GM18861 (cell line): ENCODE data around the gene CRNN.

ENCODE experiments used
- ATAC-seq: cut with Tn5 transposase; IDR thresholded peaks from one replicate; pipeline ENCODE4 v1.9.1; 2021; ENCODE audit not compliant: unreplicated experiment

CRNN gene

GRCh38 chr1:152426731-152427130 is 12.7 kb upstream of the CRNN start:
- no peak for ATAC-seq

- no peak for ATAC-seq
Measured at GRCh38 chr1:152419917-152420316, 5.9 kb upstream of the CRNN start.

- no peak for ATAC-seq
Measured at GRCh38 chr1:152415454-152416227, 1.6 kb upstream of the CRNN start.

- ATAC-seq = no peak
Measured at GRCh38 chr1:152412756-152413155, 1.3 kb downstream of the CRNN start.

- no peak for ATAC-seq
Measured at GRCh38 chr1:152411134-152411533, 2.9 kb downstream of the CRNN start.

GRCh38 chr1:152410599-152410998 is 3.5 kb downstream of the CRNN start:
- ATAC-seq = no peak

- ATAC-seq = no peak
Measured at GRCh38 chr1:152410028-152410427, 4.0 kb downstream of the CRNN start.

GRCh38 chr1:152408664-152409063 is 5.4 kb downstream of the CRNN start:
- no peak for ATAC-seq

- no peak for ATAC-seq
Measured at GRCh38 chr1:152398812-152399698, 15.0 kb downstream of the CRNN start.

- ATAC-seq = no peak
Measured at GRCh38 chr1:152397474-152397873, 16.6 kb downstream of the CRNN start.

GRCh38 chr1:152394151-152394550 is 19.9 kb downstream of the CRNN start:
- no peak for ATAC-seq

- ATAC-seq = no peak
Measured at GRCh38 chr1:152392909-152393308, 21.2 kb downstream of the CRNN start.

- no peak for ATAC-seq
Measured at GRCh38 chr1:152388889-152389288, 25.2 kb downstream of the CRNN start.

GRCh38 chr1:152386940-152387339 is 27.1 kb downstream of the CRNN start:
- ATAC-seq = no peak

GRCh38 chr1:152380932-152381331 is 33.1 kb downstream of the CRNN start:
- ATAC-seq = no peak

- ATAC-seq = no peak
Measured at GRCh38 chr1:152374451-152374850, 39.6 kb downstream of the CRNN start.

GRCh38 chr1:152372672-152373071 is 41.4 kb downstream of the CRNN start:
- ATAC-seq = no peak

- ATAC-seq = no peak
Measured at GRCh38 chr1:152367436-152367835, 46.6 kb downstream of the CRNN start.

GRCh38 chr1:152359906-152360305 is 54.2 kb downstream of the CRNN start, which contains the start of gene FLG2:
Gene FLG2, minus strand, starts transcription at chr1:152360006. Its CDS starts 1,122 bp downstream, at chr1:152358884.
- ATAC-seq = no peak
